Inferior parietal cortex (tissue), 1 donor: ENCODE results near the gene PPP2R5D.

ENCODE experiments used
- DNase-seq: peaks from one replicate; pipeline ENCODE4 v3.0.0-alpha.2; 2016; ENCODE audit errors: extremely low spot score

Gene PPP2R5D

GRCh38 chr6:43055966-43056365 is 71.6 kb downstream of the PPP2R5D start:
- no peak for DNase-seq

- DNase-seq, result no peak
Measured at GRCh38 chr6:43058531-43058930, 74.2 kb downstream of the PPP2R5D start.

- DNase-seq, result peak; percentile 99
Measured at GRCh38 chr6:43059168-43060033, 75.0 kb downstream of the PPP2R5D start, which contains the start of the genes KLC4 and MRPL2. Gene KLC4, plus strand, starts transcription at chr6:43059631. Its CDS starts 1,705 bp downstream, at chr6:43061336. Gene MRPL2, minus strand, starts transcription at chr6:43059434. Its CDS starts 53 bp downstream, at chr6:43059381.

- no peak for DNase-seq
Measured at GRCh38 chr6:43060034-43060754, 75.8 kb downstream of the PPP2R5D start.

GRCh38 chr6:43060755-43061633 is 76.6 kb downstream of the PPP2R5D start:
- no peak for DNase-seq

GRCh38 chr6:43061861-43062260 is 77.5 kb downstream of the PPP2R5D start:
- DNase-seq, result no peak
